Sigmoid colon (tissue), 4 donors: ENCODE measurements around the gene GRAMD4.

ENCODE experiments used
- CTCF ChIP-seq, 4 experiments: fragments of 450-650 bp in 3 of 4; fragments of 200-600 bp in 1 of 4; IDR thresholded peaks; one replicate each; pipeline ENCODE4 v1.5.1; 2016 to 2019; ENCODE audit warnings: antibody characterized with exemption in 4 of 4, mild to moderate bottlenecking in 3 of 4, moderate library complexity in 2 of 4
- EP300 ChIP-seq, 4 donors: sonication (generic); formaldehyde crosslinking; IDR thresholded peaks; one replicate each; pipeline ENCODE4 v1.6.1; 2017; ENCODE audit warnings: antibody characterized with exemption in 4 of 4
- POLR2A ChIP-seq, 2 donors: fragments of 450-650 bp; IDR thresholded peaks; one replicate each; pipeline ENCODE4 v1.6.1; 2016; ENCODE audit warnings: antibody characterized with exemption in 2 of 2, mild to moderate bottlenecking in 2 of 2, moderate library complexity in 2 of 2

GRCh38 chr22:46571642-46572250 lies 48.4 kb upstream of the GRAMD4 start:
- no peak for TF ChIP-seq CTCF (IDR thresholded peaks at IDR 0.05)
- TF ChIP-seq EP300 (IDR thresholded peaks at IDR 0.05), result no peak
- no peak for TF ChIP-seq POLR2A (IDR thresholded peaks at IDR 0.05)
